NCI-H1048 (cell line): ENCODE results near the gene IFITM2.
"Not testable (repeated sequence)": the region's sequence is repeated elsewhere in the genome, so short reads cannot be mapped to it uniquely, and the experiment has no call there.

Experiments
- DNase-seq: peaks from one replicate; lab custom pipeline; 2025; lab: John Stamatoyannopoulos, UW

Gene IFITM2

DNA sequence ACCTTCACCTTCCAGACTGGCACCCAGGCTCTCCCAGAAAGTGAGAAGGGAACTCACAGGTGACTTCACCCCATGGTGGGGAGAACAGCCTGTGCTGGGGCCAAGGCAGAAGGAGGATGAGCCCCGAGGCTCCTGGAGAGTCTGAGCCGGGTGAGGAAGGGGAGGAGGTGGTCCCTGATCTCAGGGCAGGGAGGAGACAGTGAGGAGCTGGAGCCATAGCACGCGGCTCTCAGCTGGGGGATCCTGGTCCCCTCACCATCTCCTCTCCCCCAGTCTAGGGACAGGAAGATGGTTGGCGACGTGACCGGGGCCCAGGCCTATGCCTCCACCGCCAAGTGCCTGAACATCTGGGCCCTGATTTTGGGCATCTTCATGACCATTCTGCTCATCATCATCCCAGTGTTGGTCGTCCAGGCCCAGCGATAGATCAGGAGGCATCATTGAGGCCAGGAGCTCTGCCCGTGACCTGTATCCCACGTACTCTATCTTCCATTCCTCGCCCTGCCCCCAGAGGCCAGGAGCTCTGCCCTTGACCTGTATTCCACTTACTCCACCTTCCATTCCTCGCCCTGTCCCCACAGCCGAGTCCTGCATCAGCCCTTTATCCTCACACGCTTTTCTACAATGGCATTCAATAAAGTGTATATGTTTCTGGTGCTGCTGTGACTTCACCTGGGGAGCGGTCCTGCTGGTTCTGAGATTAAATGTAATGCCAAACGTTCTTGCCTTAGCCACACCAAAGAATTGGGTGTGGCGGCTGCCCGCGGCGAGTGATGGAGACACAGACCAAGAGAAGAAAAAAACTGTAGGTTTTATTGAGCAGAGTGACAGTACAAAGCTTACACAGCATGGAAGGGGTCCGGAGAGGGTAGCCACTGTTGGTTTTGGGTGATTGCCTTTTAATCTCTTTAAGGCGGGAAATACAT lies 1.4 kb downstream of the IFITM2 start:
- not testable (repeated sequence) for DNase-seq

DNA sequence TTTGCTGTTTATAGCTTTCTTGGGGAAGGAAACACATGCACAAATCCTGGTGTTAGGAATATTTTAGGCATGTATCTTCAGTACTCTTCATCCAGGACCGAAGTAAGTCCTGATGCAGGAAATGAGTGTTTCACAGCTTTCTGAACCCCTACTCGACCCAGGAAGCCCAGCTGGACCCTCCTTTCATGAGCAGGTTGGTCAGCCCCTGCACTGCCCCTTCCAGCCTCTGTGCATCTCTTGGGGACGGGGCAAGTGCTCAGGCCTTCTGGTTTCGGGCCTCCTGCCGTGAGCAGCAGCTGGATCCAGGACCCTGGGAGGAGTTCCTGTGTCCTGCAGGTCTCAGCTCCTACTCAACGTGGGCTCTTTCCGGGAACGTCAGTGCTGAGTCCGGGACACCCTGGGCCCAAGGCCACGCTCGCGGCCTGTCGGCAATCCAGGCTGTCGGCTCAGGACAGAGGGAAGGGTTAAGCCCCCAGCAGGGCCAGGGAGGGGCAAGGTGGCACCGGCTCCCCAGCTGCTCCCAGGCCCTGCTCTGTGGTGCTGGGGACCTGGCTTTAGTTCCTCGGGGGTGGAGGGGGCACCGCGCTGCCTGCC lies 2.5 kb downstream of the IFITM2 start:
- DNase-seq, result not testable (repeated sequence)

GRCh38 chr11:311013-311748 lies 3.6 kb downstream of the IFITM2 start:
- not testable (repeated sequence) for DNase-seq

- DNase-seq, result no peak
Measured at GRCh38 chr11:312092-312816, 4.6 kb downstream of the IFITM2 start.

DNA sequence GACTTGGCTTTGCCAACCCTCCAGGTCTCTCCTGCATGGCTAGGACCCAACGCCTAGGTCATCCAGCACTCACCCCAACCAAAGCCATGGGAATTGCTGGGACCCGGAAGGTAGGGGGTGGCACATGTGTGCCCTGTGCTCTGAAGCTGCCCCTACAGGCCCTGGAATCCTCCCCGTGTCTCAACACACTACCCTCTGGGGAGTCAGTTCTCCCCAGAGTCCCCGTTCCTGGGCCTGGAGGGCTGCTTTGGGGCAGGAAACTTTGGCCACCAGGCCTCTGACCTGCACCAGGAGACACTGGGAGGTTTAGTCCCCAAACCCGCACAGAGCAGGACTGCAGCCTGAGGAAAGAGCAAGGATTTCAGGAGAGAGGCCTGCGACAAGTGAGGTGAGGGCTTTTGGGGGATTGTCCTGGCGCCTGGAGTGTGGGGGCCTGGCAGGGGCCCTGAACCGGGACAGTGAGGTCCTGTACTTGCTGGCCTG lies 5.7 kb downstream of the IFITM2 start:
- DNase-seq, result no peak

DNA sequence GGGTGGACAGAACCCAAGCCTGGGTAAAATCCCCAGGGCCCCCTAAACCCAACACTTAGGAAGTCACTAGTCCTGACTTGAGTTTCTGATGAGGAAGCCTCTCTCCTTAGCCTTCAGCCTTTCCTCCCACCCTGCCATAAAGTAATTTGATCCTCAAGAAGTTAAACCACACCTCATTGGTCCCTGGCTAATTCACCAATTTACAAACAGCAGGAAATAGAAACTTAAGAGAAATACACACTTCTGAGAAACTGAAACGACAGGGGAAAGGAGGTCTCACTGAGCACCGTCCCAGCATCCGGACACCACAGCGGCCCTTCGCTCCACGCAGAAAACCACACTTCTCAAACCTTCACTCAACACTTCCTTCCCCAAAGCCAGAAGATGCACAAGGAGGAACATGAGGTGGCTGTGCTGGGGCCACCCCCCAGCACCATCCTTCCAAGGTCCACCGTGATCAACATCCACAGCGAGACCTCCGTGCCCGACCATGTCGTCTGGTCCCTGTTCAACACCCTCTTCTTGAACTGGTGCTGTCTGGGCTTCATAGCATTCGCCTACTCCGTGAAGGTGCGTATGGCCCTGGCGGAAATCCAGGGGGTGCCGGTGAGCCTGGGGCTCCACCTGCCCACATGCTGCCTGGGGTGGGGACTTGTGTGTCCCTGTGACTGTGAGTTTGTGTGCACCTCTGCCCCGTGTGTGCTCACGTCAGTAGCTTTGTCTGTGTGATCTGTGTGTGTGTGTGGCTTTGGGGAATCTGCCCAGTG lies 6.4 kb downstream of the IFITM2 start, which contains the start of gene IFITM1:
Gene IFITM1, plus strand, starts transcription at position 254 of the 767 bp plus-strand sequence. Its CDS starts 131 bp downstream, at position 385.
- no peak for DNase-seq

GRCh38 chr11:314554-314875 lies 6.9 kb downstream of the IFITM2 start:
- DNase-seq, result not testable (repeated sequence)

DNA sequence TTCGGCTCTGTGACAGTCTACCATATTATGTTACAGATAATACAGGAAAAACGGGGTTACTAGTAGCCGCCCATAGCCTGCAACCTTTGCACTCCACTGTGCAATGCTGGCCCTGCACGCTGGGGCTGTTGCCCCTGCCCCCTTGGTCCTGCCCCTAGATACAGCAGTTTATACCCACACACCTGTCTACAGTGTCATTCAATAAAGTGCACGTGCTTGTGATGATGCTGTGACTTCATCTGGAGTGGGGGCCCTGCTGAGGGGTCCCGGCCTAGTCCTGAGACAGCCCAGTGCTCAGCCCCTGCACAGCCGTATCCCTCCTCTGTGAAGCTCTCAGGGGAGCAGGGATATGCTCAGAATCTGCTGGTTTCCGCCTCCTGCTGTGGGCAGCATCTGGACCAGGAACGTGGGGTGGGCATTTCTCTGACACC lies 7.5 kb downstream of the IFITM2 start:
- no peak for DNase-seq

GRCh38 chr11:315516-315994 lies 7.9 kb downstream of the IFITM2 start:
- DNase-seq, result no peak

DNA sequence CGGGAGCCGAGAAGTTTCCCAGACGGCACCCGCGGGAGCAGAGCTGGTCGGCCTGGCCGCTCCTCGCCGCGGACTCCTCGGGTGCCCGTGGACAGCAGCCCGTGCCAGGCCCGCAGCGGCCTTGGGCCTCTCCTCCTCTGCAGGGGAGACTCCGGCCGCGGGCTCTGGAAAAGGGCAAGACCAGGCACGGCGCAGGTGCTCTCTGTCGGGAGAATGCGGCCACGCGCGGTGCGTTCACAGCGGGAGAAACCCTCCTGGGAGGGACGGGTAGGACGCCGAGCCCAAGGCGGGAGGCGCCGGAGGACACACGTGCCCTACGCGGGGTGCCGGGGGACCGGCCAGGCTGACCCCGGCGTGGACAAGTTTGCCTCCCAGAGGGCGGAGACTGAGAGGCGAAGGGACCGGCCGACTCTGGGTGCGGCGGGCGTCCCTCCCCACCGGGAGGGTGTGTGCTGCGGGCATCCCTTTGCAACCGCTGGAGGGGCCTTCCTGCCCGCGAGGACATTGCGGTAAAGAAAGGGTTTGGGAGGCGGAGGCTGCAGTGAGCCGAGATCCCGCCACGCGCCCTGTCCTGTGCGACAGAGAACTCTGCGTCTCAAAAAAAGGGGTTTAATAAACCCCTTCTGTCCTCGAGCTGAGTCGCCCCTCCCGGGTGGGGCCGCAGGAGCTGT lies 8.6 kb downstream of the IFITM2 start:
- DNase-seq, result no peak

DNA sequence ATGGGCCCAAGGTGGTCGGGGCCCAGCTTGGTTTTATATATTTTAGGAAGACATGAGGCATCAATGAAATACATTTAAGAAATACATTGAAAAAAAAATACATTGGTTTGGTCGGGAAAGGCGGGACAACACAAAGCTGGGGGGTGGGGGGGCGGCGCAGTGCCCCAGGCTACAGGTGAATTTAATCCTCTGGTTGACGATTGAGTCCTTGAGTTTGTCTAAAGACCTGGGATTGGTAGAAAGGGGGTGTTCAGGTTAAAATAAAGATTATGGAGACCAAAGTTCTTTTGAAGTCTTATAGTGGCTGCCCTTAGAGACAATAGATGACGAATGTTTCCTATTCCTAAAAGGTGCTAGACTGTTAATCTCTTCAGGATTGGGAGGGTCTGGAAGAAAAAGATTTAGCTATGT lies 9.3 kb downstream of the IFITM2 start:
- no peak for DNase-seq

DNA sequence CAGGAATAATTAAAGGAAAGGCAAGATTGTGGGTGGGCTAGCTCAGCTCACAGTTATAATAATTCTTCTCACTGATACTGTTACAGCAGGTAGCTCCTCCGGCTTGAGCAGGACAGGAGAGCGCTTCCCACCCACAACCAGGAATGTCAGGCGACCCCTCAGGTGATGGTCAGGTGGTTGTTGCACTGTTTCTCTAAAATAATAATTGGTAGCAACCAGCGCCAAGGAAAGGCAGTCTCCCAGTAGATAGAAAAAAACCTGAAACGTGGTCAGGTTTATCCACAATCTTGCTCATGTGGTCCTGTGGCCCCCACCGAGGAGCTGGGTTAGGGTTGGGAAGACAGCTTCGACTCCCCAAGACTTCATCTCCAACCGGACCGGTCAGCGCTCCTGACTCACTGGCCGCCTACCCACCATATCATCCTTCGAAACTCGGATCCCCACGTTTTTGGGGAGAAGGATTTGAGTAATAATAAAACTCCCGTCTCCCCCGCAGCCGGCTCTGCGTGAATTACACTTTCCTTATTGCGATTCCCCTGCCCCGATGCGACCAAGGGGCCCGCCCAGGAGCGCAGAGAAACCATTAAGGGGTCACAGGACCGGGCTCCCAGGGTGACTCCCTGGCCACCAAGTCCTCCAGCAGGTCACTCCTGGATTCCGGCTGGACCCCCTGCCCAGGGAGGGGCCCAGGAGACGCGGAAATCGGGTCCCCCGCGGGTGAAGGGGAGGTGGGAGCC lies 10.2 kb downstream of the IFITM2 start:
- DNase-seq, result not testable (repeated sequence)

- not testable (repeated sequence) for DNase-seq
Measured at GRCh38 chr11:318405-319120, 10.9 kb downstream of the IFITM2 start.

- DNase-seq, result not testable (repeated sequence)
Measured at GRCh38 chr11:319121-319887, 11.7 kb downstream of the IFITM2 start.

DNA sequence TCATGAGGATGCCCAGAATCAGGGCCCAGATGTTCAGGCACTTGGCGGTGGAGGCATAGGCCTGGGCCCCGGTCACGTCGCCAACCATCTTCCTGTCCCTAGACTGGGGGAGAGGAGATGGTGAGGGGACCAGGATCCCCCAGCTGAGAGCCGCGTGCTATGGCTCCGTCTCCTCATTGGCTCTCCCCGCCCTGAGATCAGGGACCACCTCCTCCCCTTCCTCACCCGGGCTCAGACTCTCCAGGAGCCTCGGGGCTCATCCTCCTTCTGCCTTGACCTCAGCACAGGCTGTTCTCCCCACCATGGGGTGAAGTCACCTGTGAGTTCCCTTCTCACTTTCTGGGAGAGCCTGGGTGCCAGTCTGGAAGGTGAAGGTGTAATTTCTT lies 12.3 kb downstream of the IFITM2 start:
- DNase-seq, result not testable (repeated sequence)

DNA sequence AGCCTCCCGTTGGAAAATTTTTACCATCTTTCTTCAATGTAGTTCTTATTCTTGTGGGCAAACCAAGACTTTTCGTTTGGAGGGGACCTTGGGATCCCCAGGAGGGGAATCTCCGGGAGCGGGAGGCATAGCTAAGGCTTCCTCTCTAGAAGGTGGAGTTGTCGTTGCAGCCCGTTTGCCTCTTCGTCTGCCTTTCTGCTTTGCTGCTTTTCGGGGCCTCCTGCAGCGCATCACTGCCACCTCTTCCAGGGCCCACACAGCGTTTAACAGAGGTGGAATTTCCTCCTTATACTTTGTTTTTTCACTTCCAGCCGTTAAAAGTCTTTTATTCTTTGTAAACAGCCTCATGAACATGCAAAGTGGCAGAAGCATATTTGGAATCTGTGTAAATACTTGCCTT lies 16.5 kb downstream of the IFITM2 start:
- no peak for DNase-seq

GRCh38 chr11:324593-325517 lies 17.2 kb downstream of the IFITM2 start:
- not testable (repeated sequence) for DNase-seq
